IMR-90 (cell line): Measurements from ENCODE around the gene RERE.

Experiments used
- BHLHE40 ChIP-seq: fragments of 150-350 bp; IDR thresholded peaks from 2 replicates; pipeline ENCODE4 v1.6.1; 2016; ENCODE audit warnings: mild to moderate bottlenecking, low read depth, low read length
- CHD1 ChIP-seq: IDR thresholded peaks from 2 replicates; pipeline ENCODE4 v1.6.1; 2012; ENCODE audit warnings: low read depth, low read length, improper control_type of control experiment
- CTCF ChIP-seq: conservative IDR thresholded peaks from 2 replicates; pipeline ENCODE4 v1.5.1; 2012; ENCODE audit warnings: mild to moderate bottlenecking, low read depth, low read length, improper control_type of control experiment
- MAZ ChIP-seq: IDR thresholded peaks from 2 replicates; pipeline ENCODE4 v1.6.1; 2012; ENCODE audit warnings: low read depth, mild to moderate bottlenecking, low read length, improper control_type of control experiment, moderate library complexity, borderline replicate concordance
- MXI1 ChIP-seq: IDR thresholded peaks from 2 replicates; pipeline ENCODE4 v1.6.1; 2012; ENCODE audit warnings: low read depth, mild to moderate bottlenecking, low read length, moderate library complexity, borderline replicate concordance
- NFE2L2 ChIP-seq: fragments of 150-350 bp; IDR thresholded peaks from 2 replicates; pipeline ENCODE4 v1.6.1; 2016; ENCODE audit warnings: low read depth, mild to moderate bottlenecking, low read length
- POLR2A ChIP-seq: IDR thresholded peaks from 2 replicates; pipeline ENCODE4 v1.6.1; 2012; ENCODE audit warnings: mild to moderate bottlenecking, low read depth, low read length
- RAD21 ChIP-seq: IDR thresholded peaks from 2 replicates; pipeline ENCODE4 v1.6.1; 2012; ENCODE audit warnings: low read length, improper control_type of control experiment
- RCOR1 ChIP-seq: IDR thresholded peaks from 2 replicates; pipeline ENCODE4 v1.6.1; 2012; ENCODE audit warnings: mild to moderate bottlenecking, low read length, improper control_type of control experiment; ENCODE audit not compliant: insufficient replicate concordance
- RFX5 ChIP-seq: IDR thresholded peaks from 2 replicates; pipeline ENCODE4 v1.8.0; 2012; ENCODE audit warnings: low read depth, mild to moderate bottlenecking, low read length, moderate library complexity
- SMC3 ChIP-seq: fragments of 150-350 bp; IDR thresholded peaks from 2 replicates; pipeline ENCODE4 v1.6.1; 2016; ENCODE audit warnings: low read depth, mild to moderate bottlenecking, antibody characterized with exemption, low read length, moderate library complexity
- USF2 ChIP-seq: fragments of 150-350 bp; IDR thresholded peaks from 2 replicates; pipeline ENCODE4 v1.6.1; 2017; ENCODE audit warnings: mild to moderate bottlenecking, antibody characterized with exemption, low read length, low read depth

- TF ChIP-seq CTCF = no peak
- TF ChIP-seq POLR2A = no peak
- no peak for TF ChIP-seq RAD21
- no peak for TF ChIP-seq BHLHE40
- no peak for TF ChIP-seq RFX5
- TF ChIP-seq USF2 = no peak
- no peak for TF ChIP-seq MXI1
- no peak for TF ChIP-seq CHD1
- TF ChIP-seq SMC3 = no peak
- no peak for TF ChIP-seq NFE2L2
- TF ChIP-seq RCOR1 = no peak
- TF ChIP-seq MAZ = no peak
These were observed 125.8 kb downstream of the RERE start for GRCh38 chr1:8691662-8692061.
